Neutrophil (primary cell): ENCODE data around the gene SEZ6L2.
"Not testable (repeated sequence)": the region's sequence is repeated elsewhere in the genome, so short reads cannot be mapped to it uniquely, and the experiment has no call there.

Experiments
- H3K27ac ChIP-seq: fragments of 200-600 bp; sonication (generic); 2 replicates; pipeline ENCODE4 v1.5.1; 2016; ENCODE audit warnings: mild to moderate bottlenecking, moderate library complexity
- H3K27me3 ChIP-seq: fragments of 200-600 bp; sonication (generic); 2 replicates; pipeline ENCODE4 v1.6.0; 2016; ENCODE audit warnings: mild to moderate bottlenecking
- H3K36me3 ChIP-seq: fragments of 200-600 bp; sonication (generic); 2 replicates; pipeline ENCODE4 v1.5.1; 2017
- H3K4me1 ChIP-seq, 2 experiments: fragments of 200-600 bp in 1 of 2; sonication (generic) in 1 of 2; 1 replicate in 1 of 2; 2 replicates in 1 of 2; pipeline versions ENCODE4 v1.5.1 to v1.6.1; 2013 to 2016; ENCODE audit warnings: low read depth in 1 of 2, low read length in 1 of 2, mild to moderate bottlenecking in 1 of 2, moderate library complexity in 1 of 2; ENCODE audit not compliant: control insufficient read depth in 1 of 2, insufficient read depth in 1 of 2
- H3K4me3 ChIP-seq, 2 experiments: fragments of 200-600 bp in 1 of 2; sonication (generic) in 1 of 2; 1 replicate in 1 of 2; 2 replicates in 1 of 2; pipeline ENCODE4 v1.5.1; 2013 to 2016; ENCODE audit warnings: low read depth in 1 of 2, low read length in 1 of 2, mild to moderate bottlenecking in 1 of 2, moderate library complexity in 1 of 2
- H3K9me3 ChIP-seq: fragments of 200-600 bp; sonication (generic); 2 replicates; pipeline ENCODE4 v1.5.1; 2016
- CTCF ChIP-seq: fragments of 200-600 bp; sonication (generic); IDR thresholded peaks from 2 replicates; pipeline ENCODE4 v1.5.1; 2016; ENCODE audit warnings: antibody characterized with exemption

Gene SEZ6L2

GRCh38 chr16:29913514-29913913 is 14.2 kb upstream of the SEZ6L2 start:
- H3K4me3 ChIP-seq, result no peak overlapping the region
- no peak overlapping the region for H3K27ac ChIP-seq
- no peaks in the 10 kb centered on the region for H3K4me1 ChIP-seq
- H3K36me3 ChIP-seq, result peaks cover 66% of the 10 kb centered on the region
- H3K27me3 ChIP-seq, result no peaks in the 10 kb centered on the region
- TF ChIP-seq CTCF, result no peak
- H3K9me3 ChIP-seq, result no peaks in the 10 kb centered on the region

GRCh38 chr16:29912087-29912486 is 12.7 kb upstream of the SEZ6L2 start:
- no peak overlapping the region for H3K27ac ChIP-seq
- no peak overlapping the region for H3K4me3 ChIP-seq
- H3K4me1 ChIP-seq, result no peaks in the 10 kb centered on the region
- no peaks in the 10 kb centered on the region for H3K27me3 ChIP-seq
- no peaks in the 10 kb centered on the region for H3K9me3 ChIP-seq
- no peak for TF ChIP-seq CTCF
- peaks cover 65% of the 10 kb centered on the region for H3K36me3 ChIP-seq

- no peak for TF ChIP-seq CTCF
- H3K27me3 ChIP-seq, result no peaks in the 10 kb centered on the region
- H3K9me3 ChIP-seq, result no peaks in the 10 kb centered on the region
- H3K4me1 ChIP-seq, result no peaks in the 10 kb centered on the region
- no peak overlapping the region for H3K27ac ChIP-seq
- H3K4me3 ChIP-seq, result no peak overlapping the region
- peaks cover 65% of the 10 kb centered on the region for H3K36me3 ChIP-seq
Measured at GRCh38 chr16:29911676-29912010, 12.3 kb upstream of the SEZ6L2 start.

GRCh38 chr16:29910819-29911675 is 11.7 kb upstream of the SEZ6L2 start:
- Histone ChIP-seq H3K36me3 (peaks cover 68% of the 10 kb centered on the region), H3K9me3 (no peaks in the 10 kb centered on the region), H3K4me3 (no peak overlapping the region), H3K4me1 (no peaks in the 10 kb centered on the region), H3K27ac (no peak overlapping the region), H3K27me3 (no peaks in the 10 kb centered on the region)
- TF ChIP-seq CTCF, result no peak

- not testable (repeated sequence) for H3K27ac ChIP-seq, H3K27me3 ChIP-seq, H3K4me3 ChIP-seq, H3K9me3 ChIP-seq, H3K4me1 ChIP-seq
- peaks cover 63% of the 10 kb centered on the region for H3K36me3 ChIP-seq
Measured at GRCh38 chr16:29909851-29910250, 10.5 kb upstream of the SEZ6L2 start.

GRCh38 chr16:29909391-29909790 is 10.0 kb upstream of the SEZ6L2 start:
- no peak for TF ChIP-seq CTCF
- H3K27me3 ChIP-seq, result no peaks in the 10 kb centered on the region

More at GRCh38 chr16:29909391-29909790, 10.0 kb upstream of the SEZ6L2 start:
- no peak overlapping the region for H3K27ac ChIP-seq
- no peak overlapping the region for H3K4me3 ChIP-seq
- H3K4me1 ChIP-seq, result no peaks in the 10 kb centered on the region
- no peaks in the 10 kb centered on the region for H3K9me3 ChIP-seq
- peaks cover 59% of the 10 kb centered on the region for H3K36me3 ChIP-seq
